ENCODE measurements around the gene RABGAP1L. TPM values are rescaled to one million over a fixed set of nuclear protein-coding genes. Genes with fewer than 3 reads are reported as not detected.

RABGAP1L gene
- total and polyA plus RNA-seq, 2 of the 8 experiments (the other 6 are each of a cell fraction or from before 2014, with no cell fraction given) = 33.3 to 156 TPM

GRCh38 chr1:174726880-174727585 lies 567.7 kb downstream of the RABGAP1L start (continued):
- TF ChIP-seq CHD7 (IDR thresholded peaks at IDR 0.05; ENCODE audit: insufficient replicate concordance, low read length) (no peak), CHD2 (IDR thresholded peaks at IDR 0.05; ENCODE audit: low read length) (no peak), POLR2AphosphoS5 (IDR thresholded peaks at IDR 0.05; ENCODE audit: low read depth, low read length) (no peak), NRF1 (IDR thresholded peaks at IDR 0.05; ENCODE audit: low read depth, low read length) (no peak), SUZ12 (IDR thresholded peaks at IDR 0.05; ENCODE audit: low read length) (no peak), CBX5 (IDR thresholded peaks at IDR 0.05; ENCODE audit: low read depth, low read length) (no peak), RXRA (IDR thresholded peaks at IDR 0.05; ENCODE audit: insufficient read depth, low read depth, low read length) (no peak), BCL11A (IDR thresholded peaks at IDR 0.05; ENCODE audit: low read depth in 2 of 2, low read length in 2 of 2) (no peak), BACH1 (IDR thresholded peaks at IDR 0.05; ENCODE audit: low read length) (no peak), CBX8 (IDR thresholded peaks at IDR 0.05; ENCODE audit: borderline replicate concordance, low read depth, low read length) (no peak), TAF7 (optimal IDR thresholded peaks at IDR 0.05; ENCODE audit: borderline replicate concordance, low read depth, low read length) (no peak), CHD1 (IDR thresholded peaks at IDR 0.05; ENCODE audit: low read depth, low read length) (no peak)

Measured in H1 (cell line).